ENCODE results near the gene ITGA2B.

Gene ITGA2B

GRCh38 chr17:44360826-44361225 lies 28.6 kb downstream of the ITGA2B start:
- Histone ChIP-seq H3K36me3 (ENCODE audit: insufficient read depth, low read length) (no peaks in the 10 kb centered on the region), H4K20me1 (ENCODE audit: insufficient read depth, low read length) (no peaks in the 10 kb centered on the region), H3F3A (ENCODE audit: insufficient read depth, low read length) (no peaks in the 10 kb centered on the region), H2AFZ (ENCODE audit: low read length) (no peak overlapping the region), H3K27me3 (ENCODE audit: insufficient read depth, low read length) (peaks cover 4% of the 10 kb centered on the region), H3K9me2 (ENCODE audit: low read depth, low read length) (no peaks in the 10 kb centered on the region), H3K9me3 (ENCODE audit: low read length) (no peaks in the 10 kb centered on the region), H3K9ac (ENCODE audit: low read length) (no peak overlapping the region), H3K4me3 (ENCODE audit: low read depth, low read length, poor library complexity, severe bottlenecking) (no peak overlapping the region), H3K27ac (ENCODE audit: low read depth, low read length, poor library complexity, severe bottlenecking) (no peak overlapping the region), H3K79me2 (ENCODE audit: insufficient read depth, low read length) (no peaks in the 10 kb centered on the region), H3K4me2 (ENCODE audit: low read length) (no peak overlapping the region), H3K4me1 (ENCODE audit: insufficient read depth, low read length, severe bottlenecking) (peaks cover 10% of the 10 kb centered on the region)
- TF ChIP-seq, protein P1, sequence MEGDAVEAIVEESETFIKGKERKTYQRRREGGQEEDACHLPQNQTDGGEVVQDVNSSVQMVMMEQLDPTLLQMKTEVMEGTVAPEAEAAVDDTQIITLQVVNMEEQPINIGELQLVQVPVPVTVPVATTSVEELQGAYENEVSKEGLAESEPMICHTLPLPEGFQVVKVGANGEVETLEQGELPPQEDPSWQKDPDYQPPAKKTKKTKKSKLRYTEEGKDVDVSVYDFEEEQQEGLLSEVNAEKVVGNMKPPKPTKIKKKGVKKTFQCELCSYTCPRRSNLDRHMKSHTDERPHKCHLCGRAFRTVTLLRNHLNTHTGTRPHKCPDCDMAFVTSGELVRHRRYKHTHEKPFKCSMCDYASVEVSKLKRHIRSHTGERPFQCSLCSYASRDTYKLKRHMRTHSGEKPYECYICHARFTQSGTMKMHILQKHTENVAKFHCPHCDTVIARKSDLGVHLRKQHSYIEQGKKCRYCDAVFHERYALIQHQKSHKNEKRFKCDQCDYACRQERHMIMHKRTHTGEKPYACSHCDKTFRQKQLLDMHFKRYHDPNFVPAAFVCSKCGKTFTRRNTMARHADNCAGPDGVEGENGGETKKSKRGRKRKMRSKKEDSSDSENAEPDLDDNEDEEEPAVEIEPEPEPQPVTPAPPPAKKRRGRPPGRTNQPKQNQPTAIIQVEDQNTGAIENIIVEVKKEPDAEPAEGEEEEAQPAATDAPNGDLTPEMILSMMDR (IDR thresholded peaks at IDR 0.05; ENCODE audit: low read length), result no peak
- no peak for TF ChIP-seq EZH2 (IDR thresholded peaks at IDR 0.05; ENCODE audit: borderline replicate concordance, low read length)

DNA sequence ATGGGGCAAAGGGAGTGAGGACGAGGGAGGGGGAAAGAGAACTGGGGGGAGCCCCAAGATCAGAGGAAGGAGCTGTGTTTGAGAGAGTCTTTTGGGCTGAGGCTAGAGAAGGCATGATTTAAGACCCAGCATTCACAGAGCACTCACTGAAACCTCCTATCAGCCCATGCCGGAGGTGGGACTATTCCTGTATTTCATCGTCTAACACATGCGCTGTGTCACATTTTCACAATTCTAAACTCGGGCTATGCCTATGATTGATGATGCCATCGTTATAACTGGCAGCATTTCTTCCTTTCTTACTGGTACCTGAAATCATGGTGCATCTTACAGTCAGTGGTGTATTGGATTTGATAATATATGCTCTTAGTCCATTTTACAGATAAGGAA lies 29.3 kb downstream of the ITGA2B start:
- no peak for TF ChIP-seq EZH2 (IDR thresholded peaks at IDR 0.05; ENCODE audit: borderline replicate concordance, low read length)
- TF ChIP-seq, protein P1 (IDR thresholded peaks at IDR 0.05; ENCODE audit: low read length), result no peak
- Histone ChIP-seq H3K9ac (ENCODE audit: low read length) (no peak overlapping the region), H3K36me3 (ENCODE audit: insufficient read depth, low read length) (no peaks in the 10 kb centered on the region), H3F3A (ENCODE audit: insufficient read depth, low read length) (no peaks in the 10 kb centered on the region), H3K27me3 (ENCODE audit: insufficient read depth, low read length) (peaks cover 4% of the 10 kb centered on the region), H4K20me1 (ENCODE audit: insufficient read depth, low read length) (no peaks in the 10 kb centered on the region), H3K9me3 (ENCODE audit: low read length) (no peaks in the 10 kb centered on the region), H3K4me2 (ENCODE audit: low read length) (no peak overlapping the region), H2AFZ (ENCODE audit: low read length) (no peak overlapping the region), H3K4me1 (ENCODE audit: insufficient read depth, low read length, severe bottlenecking) (peaks cover 10% of the 10 kb centered on the region), H3K79me2 (ENCODE audit: insufficient read depth, low read length) (no peaks in the 10 kb centered on the region), H3K4me3 (ENCODE audit: low read depth, low read length, poor library complexity, severe bottlenecking) (no peak overlapping the region), H3K9me2 (ENCODE audit: low read depth, low read length) (no peaks in the 10 kb centered on the region), H3K27ac (ENCODE audit: low read depth, low read length, poor library complexity, severe bottlenecking) (no peak overlapping the region)

DNA sequence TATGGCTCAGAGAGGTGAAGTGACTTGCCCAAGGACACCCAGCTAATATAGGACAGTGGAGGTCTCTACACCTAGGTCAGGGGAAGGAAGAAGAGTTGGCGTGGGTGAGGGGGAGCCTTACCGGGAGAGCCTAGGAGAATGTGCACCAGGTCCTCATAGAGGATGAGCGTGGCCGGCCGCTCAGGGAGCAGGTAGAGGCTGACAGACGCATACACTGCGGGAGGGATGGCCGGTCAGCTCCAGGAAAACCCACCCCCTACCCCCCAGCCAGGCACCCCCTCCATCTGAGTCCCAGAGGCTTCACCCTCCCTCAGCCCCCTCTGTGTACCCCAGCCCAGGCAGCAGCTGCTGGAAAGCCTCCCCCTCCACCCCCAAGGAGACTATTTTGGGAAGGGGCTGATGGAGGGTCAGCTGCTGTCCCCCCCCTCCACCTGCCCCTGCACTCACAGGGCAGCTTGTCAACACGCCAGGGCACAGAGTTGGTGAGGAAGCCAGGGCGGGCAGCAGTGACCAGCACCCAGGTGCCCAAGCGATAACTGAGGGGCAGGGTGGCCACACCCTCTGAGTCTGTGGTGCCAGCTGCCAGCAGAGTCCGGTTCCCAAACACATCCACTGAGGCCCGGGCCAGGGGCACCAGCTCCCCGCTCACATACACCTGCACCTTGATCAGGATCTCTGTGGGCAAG lies 29.8 kb downstream of the ITGA2B start:
- H3K9ac ChIP-seq (ENCODE audit: low read length), result no peak overlapping the region

More for the DNA sequence above, 29.8 kb downstream of the ITGA2B start:
- Histone ChIP-seq H3K9me3 (ENCODE audit: low read length) (no peaks in the 10 kb centered on the region), H3K9me2 (ENCODE audit: low read depth, low read length) (no peaks in the 10 kb centered on the region), H3K79me2 (ENCODE audit: insufficient read depth, low read length) (no peaks in the 10 kb centered on the region), H3F3A (ENCODE audit: insufficient read depth, low read length) (no peaks in the 10 kb centered on the region), H3K4me3 (ENCODE audit: low read depth, low read length, poor library complexity, severe bottlenecking) (no peak overlapping the region), H2AFZ (ENCODE audit: low read length) (no peak overlapping the region), H3K27me3 (ENCODE audit: insufficient read depth, low read length) (peaks cover 4% of the 10 kb centered on the region), H3K4me2 (ENCODE audit: low read length) (no peak overlapping the region), H4K20me1 (ENCODE audit: insufficient read depth, low read length) (no peaks in the 10 kb centered on the region), H3K27ac (ENCODE audit: low read depth, low read length, poor library complexity, severe bottlenecking) (no peak overlapping the region), H3K36me3 (ENCODE audit: insufficient read depth, low read length) (no peaks in the 10 kb centered on the region), H3K4me1 (ENCODE audit: insufficient read depth, low read length, severe bottlenecking) (peaks cover 14% of the 10 kb centered on the region)
- TF ChIP-seq EZH2 (IDR thresholded peaks at IDR 0.05; ENCODE audit: borderline replicate concordance, low read length), result no peak
- TF ChIP-seq, protein P1 (IDR thresholded peaks at IDR 0.05; ENCODE audit: low read length), result no peak
